Prostate gland (tissue), 2 donors: Measurements from ENCODE around the gene SPG7.
"Not testable (repeated sequence)": the region's sequence is repeated elsewhere in the genome, so short reads cannot be mapped to it uniquely, and the experiment has no call there.

Experiments
- CTCF ChIP-seq, 4 experiments: fragments of 200-600 bp in 2 of 4; fragments of 450-650 bp in 2 of 4; sonication (generic) in 2 of 4; IDR thresholded peaks; 1 replicate in 3 of 4; 2 replicates in 1 of 4; pipeline ENCODE4 v1.5.1; 2016 to 2019; ENCODE audit warnings: antibody characterized with exemption in 4 of 4, mild to moderate bottlenecking in 2 of 4, moderate library complexity in 2 of 4
- POLR2A ChIP-seq: fragments of 450-650 bp; IDR thresholded peaks from one replicate; pipeline ENCODE4 v1.6.1; 2016; ENCODE audit warnings: antibody characterized with exemption, mild to moderate bottlenecking

GRCh38 chr16:89463312-89463711 lies 44.9 kb upstream of the SPG7 start:
- TF ChIP-seq CTCF (IDR thresholded peaks at IDR 0.05); POLR2A: not testable (repeated sequence)
